Right renal cortex interstitium (tissue), 3 donors: ENCODE data around the gene LCMT2. TPM values are rescaled to one million over a fixed set of nuclear protein-coding genes. Genes with fewer than 3 reads are reported as not detected.

Experiments
- DNase-seq, 3 donors: peaks; one replicate each; pipeline ENCODE4 v3.0.0-alpha.2; 2013; ENCODE audit warnings: low read depth in 3 of 3, low spot score in 2 of 3
- polyA plus RNA-seq, 3 donors: library from polyadenylated mRNA; unstranded; fragments of 120-200 nt; gene quantifications; one replicate each; pipeline ENCODE4 v1.2.1, GENCODE V29; 2013; ENCODE audit not compliant: insufficient read length in 3 of 3

LCMT2 gene, protein sequence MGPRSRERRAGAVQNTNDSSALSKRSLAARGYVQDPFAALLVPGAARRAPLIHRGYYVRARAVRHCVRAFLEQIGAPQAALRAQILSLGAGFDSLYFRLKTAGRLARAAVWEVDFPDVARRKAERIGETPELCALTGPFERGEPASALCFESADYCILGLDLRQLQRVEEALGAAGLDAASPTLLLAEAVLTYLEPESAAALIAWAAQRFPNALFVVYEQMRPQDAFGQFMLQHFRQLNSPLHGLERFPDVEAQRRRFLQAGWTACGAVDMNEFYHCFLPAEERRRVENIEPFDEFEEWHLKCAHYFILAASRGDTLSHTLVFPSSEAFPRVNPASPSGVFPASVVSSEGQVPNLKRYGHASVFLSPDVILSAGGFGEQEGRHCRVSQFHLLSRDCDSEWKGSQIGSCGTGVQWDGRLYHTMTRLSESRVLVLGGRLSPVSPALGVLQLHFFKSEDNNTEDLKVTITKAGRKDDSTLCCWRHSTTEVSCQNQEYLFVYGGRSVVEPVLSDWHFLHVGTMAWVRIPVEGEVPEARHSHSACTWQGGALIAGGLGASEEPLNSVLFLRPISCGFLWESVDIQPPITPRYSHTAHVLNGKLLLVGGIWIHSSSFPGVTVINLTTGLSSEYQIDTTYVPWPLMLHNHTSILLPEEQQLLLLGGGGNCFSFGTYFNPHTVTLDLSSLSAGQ
- polyA plus RNA-seq = 10 to 100 TPM; 13.7 to 15.9 (median 14.7) TPM

DNA sequence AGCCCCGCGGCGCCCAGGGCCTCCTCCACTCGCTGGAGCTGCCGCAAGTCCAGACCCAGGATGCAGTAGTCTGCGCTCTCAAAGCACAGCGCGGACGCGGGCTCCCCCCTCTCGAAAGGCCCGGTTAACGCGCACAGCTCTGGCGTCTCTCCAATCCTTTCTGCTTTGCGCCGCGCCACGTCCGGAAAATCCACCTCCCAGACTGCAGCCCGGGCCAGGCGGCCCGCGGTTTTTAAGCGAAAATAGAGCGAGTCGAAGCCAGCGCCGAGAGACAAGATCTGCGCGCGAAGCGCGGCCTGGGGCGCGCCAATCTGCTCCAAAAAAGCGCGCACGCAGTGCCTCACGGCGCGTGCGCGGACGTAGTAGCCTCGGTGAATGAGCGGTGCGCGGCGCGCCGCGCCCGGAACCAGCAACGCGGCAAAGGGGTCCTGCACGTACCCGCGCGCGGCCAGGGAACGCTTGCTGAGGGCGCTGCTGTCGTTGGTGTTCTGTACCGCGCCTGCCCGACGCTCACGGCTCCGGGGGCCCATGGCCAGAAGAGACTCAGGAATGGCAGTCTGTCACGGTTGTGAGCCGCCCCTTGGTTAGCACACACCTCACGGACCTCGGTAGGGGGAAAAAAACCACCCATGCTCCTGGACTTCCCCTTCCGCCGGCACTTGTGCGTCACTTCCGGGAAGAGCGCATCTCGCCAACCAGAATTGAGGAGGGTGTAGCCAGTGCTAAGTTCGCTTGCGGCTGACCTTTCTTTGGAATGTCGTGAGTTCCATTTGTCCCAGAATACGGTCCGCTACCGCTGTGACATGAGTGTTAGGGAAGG, at the start of gene LCMT2:
LCMT2 (minus strand) TSS at position 614 of the 820 bp plus-strand sequence; CDS start at position 530, 84 bp downstream.
- DNase-seq = peak; percentile 94 to 96 (median 95)

DNA sequence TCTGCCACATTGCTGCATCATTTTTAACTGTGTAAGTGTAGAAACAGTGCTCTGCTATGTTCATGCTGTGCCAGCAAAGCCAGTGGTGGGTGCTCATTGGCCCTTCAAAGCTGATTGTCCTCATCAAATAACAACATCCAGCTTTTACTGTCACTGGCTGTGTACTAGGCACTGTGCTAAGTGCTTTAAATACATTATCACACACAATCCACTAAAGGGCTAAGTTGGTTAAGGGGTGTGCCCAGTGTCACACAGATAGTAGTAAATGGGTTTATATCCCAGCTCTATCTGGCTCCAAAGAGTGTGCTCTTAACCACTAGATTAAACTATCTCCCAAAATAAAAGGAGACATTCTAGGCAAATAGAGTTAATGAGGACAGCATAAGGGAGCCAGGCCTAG, 48.2 kb upstream of the LCMT2 start:
- DNase-seq = no peak

DNA sequence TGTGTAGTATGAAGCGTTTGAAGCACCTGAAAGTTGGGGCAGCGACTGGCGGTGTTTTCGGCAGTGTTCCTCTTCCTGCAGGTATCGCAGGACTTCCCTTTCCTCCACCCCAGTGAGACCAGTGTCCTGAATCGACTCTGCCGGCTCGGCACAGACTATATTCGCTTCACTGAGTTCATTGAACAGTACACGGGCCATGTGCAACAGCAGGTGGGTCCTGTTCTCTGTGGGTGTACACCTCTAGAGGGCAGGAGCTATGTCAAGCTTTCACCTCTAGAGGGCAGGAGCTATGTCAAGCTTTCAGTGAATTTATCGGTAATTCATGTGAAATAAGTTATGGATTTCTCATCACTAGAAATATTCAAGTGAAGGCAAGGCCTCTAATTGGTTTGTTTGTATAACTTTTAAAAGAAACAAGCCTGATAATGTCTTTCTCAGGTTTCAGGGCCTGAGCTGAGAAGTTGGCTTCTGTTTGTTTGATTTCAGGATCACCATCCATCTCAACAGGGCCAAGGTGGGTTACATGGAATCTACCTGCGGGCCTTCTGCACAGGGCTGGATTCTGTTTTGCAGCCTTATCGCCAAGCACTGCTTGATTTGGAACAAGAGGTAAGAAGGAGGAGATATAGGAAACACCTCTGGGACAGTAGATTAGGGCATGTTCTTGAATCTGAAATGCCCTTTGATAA, 45.8 kb upstream of the LCMT2 start:
- DNase-seq = no peak

DNA sequence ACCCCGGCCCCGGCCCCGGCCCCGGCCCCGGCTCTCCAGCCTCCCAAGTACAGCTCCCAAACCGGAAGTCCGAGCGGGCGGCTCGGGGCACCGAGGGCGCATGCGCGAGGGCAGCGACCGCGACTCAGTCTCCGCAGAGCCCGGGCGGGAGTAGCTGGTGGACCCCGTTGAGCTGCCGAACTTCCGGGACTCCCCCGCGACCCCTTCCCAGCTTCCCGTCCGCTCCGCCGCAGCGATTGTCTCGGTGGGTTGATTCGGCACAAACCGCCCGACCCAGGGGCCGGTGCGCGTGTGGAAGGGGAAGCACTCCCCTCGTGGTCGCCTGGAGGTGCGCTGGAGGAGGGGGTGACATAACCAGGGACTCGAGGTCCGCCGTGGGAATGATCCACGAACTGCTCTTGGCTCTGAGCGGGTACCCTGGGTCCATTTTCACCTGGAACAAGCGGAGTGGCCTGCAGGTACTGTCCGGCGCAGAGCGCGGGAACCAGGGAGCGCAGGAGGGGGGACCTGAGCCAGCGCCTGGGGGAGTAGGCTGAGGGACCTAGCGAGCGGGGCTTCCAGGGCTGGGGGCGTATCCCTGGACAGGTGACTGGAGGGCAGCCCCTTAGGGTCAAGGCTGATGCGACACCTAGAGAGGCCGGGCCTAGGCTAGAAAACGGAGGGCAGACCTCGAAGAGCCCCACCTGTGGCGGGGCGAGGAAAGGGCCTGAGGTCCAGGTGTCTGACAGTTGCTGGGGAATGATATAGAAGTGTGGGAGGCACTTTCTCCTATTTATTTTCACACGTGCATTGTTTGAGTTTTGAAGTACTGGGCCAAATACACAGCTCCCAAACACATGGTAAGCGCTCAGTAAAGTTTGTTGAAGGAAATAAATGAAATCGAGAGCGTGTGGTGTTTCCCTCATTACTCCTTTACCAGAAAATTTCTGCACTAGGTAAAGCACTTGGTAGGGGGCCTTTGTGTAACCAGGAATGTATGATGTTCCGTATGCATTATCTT, 40.9 kb upstream of the LCMT2 start, which contains the start of the genes TUBGCP4 and ZSCAN29:
TUBGCP4 (plus strand) TSS at position 127 of the 1,000 bp plus-strand sequence; CDS start at position 381, 254 bp downstream.
ZSCAN29 (minus strand) TSS at position 69 of the 1,000 bp plus-strand sequence. CDS start 1,130 bp downstream, outside the sequence.
- peak; percentile 31 to 75 (median 67) for DNase-seq

DNA sequence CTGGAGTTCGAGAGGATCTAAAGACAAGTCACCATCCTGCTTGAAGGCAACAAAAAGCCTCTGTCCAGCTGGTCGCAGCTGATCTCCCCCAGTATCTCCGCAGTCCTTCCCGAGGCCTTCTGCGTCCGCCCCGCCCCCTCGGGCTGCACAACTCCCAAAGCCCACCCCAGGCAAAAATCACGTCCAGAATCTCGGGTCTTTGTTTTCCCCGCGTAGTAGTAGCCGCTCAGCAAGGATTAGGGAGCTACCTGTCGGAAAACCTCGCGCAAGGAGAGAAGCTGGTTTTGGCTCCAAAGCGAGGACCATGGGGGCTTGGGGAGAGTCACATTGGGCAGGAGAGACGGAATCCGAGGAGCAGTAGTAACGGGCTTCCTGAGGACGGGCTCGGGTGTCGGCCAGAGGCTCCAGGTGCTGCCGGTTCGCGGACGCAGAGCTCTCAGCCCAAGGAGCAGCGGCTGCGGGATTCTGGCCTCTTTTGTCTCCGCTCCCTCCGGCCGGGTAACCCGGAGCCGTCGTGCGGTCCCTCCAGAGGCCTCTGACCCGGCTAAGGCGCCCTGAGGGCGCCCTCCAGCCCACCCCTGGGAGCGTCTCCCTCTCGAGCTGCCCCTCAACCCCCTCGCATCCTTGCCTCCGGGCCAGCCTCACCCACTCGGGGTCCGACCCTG, 40.1 kb upstream of the LCMT2 start:
- DNase-seq = peak in 2 of 3 donors; percentile 31 to 42

DNA sequence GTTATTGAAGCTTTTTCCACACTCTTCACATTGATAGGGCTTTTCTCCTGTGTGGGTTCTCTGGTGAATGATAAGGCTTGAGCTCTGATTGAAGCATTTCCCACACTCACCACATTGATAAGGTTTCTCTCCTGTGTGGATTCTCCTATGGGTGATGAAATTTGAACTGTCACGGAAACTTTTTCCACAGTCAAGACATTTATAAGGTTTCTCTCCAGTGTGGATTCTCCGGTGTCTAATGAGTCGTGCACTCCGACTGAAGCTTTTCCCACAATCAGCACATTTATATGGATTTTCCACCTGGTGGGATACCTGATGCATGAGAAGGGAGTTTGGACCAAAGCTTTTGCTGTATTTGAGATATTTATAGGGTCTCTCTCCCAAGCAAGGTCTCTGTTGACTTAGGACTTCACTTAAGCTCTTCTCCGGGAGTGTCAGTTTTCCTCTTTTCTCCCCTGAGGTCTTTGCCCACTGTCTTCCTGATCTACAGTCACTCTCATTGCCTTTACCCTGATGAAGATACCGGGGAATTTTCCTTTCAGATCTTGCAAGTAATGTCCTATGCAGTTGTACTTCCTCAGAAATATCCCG, 31.0 kb upstream of the LCMT2 start:
- no peak for DNase-seq

DNA sequence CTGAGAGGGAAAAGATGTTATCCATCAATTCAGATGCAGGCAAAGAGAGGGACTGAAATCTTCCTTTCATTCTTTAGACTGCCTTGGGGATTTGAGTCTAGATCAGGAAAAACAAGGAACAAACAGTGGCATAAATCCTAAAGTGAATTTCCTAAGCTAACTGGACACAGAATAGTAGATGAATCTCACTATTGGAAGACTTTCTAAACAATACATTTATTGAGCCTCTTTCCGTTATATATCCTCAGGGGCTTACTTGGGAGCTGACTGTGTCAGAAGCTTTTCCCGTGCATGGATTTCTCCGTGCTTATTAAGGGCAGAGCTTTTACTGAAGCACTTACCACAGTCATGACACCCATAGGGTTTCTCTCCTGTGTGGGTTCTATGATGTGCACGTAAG, 30.4 kb upstream of the LCMT2 start:
- no peak for DNase-seq

DNA sequence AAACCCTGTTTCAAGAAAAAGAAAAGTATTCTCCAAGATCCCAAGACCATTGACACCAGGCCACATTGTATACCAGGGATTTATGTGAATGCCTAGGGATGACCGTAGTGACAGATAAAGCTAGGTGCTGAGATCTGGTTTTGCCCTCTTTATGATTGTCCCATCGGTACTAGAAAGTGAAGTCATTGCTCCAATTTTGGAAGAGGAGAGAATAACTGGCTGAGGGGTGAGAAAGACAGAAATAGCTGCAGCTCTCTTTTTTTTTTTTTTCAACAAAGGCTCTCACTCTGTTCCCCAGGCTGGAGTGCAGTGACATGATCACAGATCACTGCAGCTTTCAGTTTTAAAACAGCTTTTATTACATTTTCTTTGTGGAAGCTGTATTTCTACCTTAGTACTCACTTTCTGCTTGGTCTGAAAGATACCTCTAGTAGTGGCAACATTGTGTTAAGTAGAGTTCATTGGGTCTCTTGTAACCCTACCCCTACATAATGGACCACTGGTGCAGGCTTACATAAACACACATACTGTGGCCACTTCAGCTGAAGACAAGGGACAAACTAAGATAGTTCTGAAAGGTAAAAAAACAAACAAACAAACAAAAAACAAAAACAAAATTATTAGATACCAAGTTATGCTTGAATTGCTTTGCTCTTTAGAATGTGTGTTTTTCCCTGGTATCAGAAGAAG, 22.5 kb upstream of the LCMT2 start:
- no peak for DNase-seq

DNA sequence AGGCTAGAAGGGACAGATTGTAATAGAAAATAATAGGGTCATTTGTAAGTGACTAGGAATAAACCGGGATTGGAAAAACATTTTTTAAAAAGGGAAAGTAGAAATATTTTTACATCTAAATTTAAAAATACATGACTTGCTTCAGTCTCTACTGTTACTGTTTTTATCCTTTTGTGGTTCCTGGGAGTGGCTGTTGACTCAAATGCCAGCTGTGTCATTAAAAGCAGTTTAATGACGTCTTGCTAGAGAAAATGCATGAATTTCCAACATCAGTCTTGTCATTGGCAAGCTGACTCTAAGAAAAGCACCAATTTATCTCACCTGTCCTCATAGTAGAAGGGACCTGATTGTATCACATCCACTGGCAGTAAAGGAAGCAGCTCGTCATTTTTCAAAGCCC, 16.7 kb upstream of the LCMT2 start:
- DNase-seq = no peak

- DNase-seq = no peak
Measured at GRCh38 chr15:43346305-43346704, 15.9 kb upstream of the LCMT2 start.

GRCh38 chr15:43330780-43331087, 361 bp upstream of the LCMT2 start:
- DNase-seq = no peak

GRCh38 chr15:43329217-43329959, 985 bp downstream of the LCMT2 start:
- peak in 1 of 3 donors; percentile 9 for DNase-seq

- no peak for DNase-seq
Measured at GRCh38 chr15:43325039-43325684, 5.2 kb downstream of the LCMT2 start.

GRCh38 chr15:43318990-43319771, 11.2 kb downstream of the LCMT2 start:
- DNase-seq = no peak

DNA sequence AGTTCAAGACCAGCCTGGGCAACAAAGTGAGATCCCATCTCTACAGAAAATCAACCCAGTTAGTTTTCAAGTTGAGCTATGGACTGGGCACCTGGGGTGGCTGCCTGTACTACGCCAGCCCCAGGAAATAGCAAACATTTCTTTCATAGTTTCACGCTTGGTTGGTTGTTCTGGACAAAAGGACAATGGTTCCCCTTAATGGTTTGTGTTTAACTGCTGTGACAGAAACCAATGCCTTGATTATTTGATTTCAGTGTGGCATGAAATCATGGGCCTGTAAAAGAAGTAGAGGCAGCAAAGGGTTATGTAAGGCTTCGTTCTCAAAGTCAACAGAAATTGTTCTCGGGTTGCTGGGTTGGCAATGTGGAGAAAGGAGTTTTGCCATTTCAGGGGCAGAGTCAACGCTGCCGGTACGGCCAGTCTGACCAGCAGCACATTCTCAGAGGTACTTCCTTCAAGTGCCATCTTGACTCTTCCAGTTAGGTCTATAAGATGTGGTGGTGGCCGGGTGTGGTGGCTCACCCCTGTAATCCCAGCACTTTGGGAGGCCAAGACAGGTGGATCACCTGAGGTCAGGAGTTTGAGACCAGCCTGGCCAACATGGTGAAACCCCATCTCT, 12.7 kb downstream of the LCMT2 start:
- no peak for DNase-seq
